Right cardiac atrium (tissue), 5 donors: ENCODE results near the gene METTL15. TPM values are rescaled to one million over a fixed set of nuclear protein-coding genes. Genes with fewer than 3 reads are reported as not detected.
"Not testable (repeated sequence)": the region's sequence is repeated elsewhere in the genome, so short reads cannot be mapped to it uniquely, and the experiment has no call there.

Experiments
- ATAC-seq, 2 donors: fragments of 200-7000 bp; cut with Tn5 transposase; one replicate each; pipeline versions ENCODE4 v1.8.0 to v1.9.1; 2020; ENCODE audit warnings: moderate library complexity in 2 of 2, mild to moderate bottlenecking in 1 of 2
- DNase-seq, 3 donors: peaks; one replicate each; pipeline ENCODE4 v3.0.0-alpha.2; 2020
- H3K27ac ChIP-seq: one replicate; pipeline ENCODE4 v1.5.1; 2013; ENCODE audit warnings: mild to moderate bottlenecking, low read length, control low read depth, moderate library complexity
- H3K27me3 ChIP-seq: one replicate; pipeline ENCODE4 v1.6.1; 2013; ENCODE audit not compliant: control insufficient read depth, insufficient read depth
- H3K4me1 ChIP-seq: one replicate; pipeline ENCODE4 v1.6.1; 2013; ENCODE audit warnings: low read length; ENCODE audit not compliant: control insufficient read depth, insufficient read depth
- H3K4me3 ChIP-seq: one replicate; pipeline ENCODE4 v1.5.1; 2013; ENCODE audit warnings: low read length, control low read depth
- H3K9me3 ChIP-seq: one replicate; pipeline ENCODE4 v1.6.1; 2013; ENCODE audit warnings: low read length; ENCODE audit not compliant: control insufficient read depth
- WGBS: extraction: QIAGEN DNeasy Blood & Tissue Kit; methylation state at CpG from one replicate; pipeline ENCODE4 v1.1.7; 2013; 5-methylcytosine and 5-hydroxymethylcytosine counted together
- intact Hi-C, 4 donors: fragments of 100-400 bp; cut with DNase I; formaldehyde crosslinking; loops; one replicate each; pipeline versions ENCODE4 v1.11.0 to v1.14.0; 2022 to 2023
- polyA plus RNA-seq: library from polyadenylated mRNA; stranded (reverse); fragments of 200-250 nt; gene quantifications from one replicate; pipeline ENCODE4 v1.2.3, GENCODE V29; 2013
- total RNA-seq, 4 donors: library from RNA; stranded (reverse); fragmentation: NEBNext Ultra II Directional; extraction: Animal tissue kit (Norgen Biotek cat#: 25700); gene quantifications; one replicate each; pipeline ENCODE4 v1.2.1, GENCODE V29; 2021
- donor health status: healthy with polysubstance abuse.
- donor health status: DM: no; HTN: yes; CAD: no.
- donor health status: DM: no; HTN: no; CAD: no.
- donor health status: DM: no; HTN: yes; CAD: no; lungs with severe emphysema.
- donor health status: DM: yes; HTN: yes; CAD: no.

Gene METTL15
- total and polyA plus RNA-seq, 5 donors: 4.8 to 10.2 (median 8.8) TPM

DNA sequence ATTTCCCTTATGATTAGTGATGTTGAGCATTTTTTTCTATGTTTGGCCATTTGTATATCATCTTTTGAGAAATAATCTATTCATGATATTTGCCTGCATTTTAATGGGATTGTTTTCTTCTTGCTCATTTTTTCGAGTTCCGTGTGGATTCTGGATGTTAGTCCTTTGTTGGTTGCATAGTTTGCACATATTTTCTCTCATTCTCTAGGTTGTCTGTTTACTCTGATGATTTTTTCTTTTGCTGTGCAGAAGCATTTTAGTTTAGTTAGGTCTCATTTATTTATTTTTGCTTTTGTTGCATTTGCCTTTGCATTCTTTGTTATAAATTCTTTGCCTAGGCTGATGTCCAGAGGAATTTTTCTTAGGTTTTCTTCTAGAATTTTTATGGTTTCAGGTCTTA lies 87.3 kb downstream of the METTL15 start:
- no peaks in the 10 kb centered on the region for H3K9me3 ChIP-seq
- no peak overlapping the region for H3K4me3 ChIP-seq
- no peak overlapping the region for H3K27ac ChIP-seq
- H3K27me3 ChIP-seq: no peaks in the 10 kb centered on the region
- no peaks in the 10 kb centered on the region for H3K4me1 ChIP-seq
- 78% methylated on average over 2 of the region's 2 CpGs for WGBS
- no peak for DNase-seq
- ATAC-seq: no peak
- intact Hi-C loops: no loop called here

DNA sequence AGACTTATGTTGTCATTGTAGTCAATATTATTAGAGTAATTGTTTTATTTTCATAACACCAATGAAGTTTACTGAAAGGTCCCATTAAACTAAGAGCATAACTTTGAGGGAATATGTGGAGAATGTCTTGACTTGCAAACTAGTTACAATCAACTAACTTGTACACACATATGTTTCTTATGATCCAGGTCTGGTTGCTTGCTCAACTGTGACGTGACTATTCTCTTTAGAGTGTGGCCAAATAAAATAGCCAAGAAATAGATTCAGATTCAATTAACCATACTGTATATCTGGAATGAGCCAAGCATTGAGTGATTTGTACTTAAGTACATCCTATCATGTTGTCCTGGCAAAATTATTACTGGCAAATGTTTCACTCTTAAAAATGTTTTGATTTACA lies 101.7 kb downstream of the METTL15 start:
- DNase-seq (no peak), ATAC-seq (no peak)
- 84% methylated on average over 1 of the region's 1 CpG for WGBS
- H3K9me3 ChIP-seq: no peaks in the 10 kb centered on the region
- H3K27ac ChIP-seq: no peak overlapping the region
- no peak overlapping the region for H3K4me3 ChIP-seq
- intact Hi-C loops: no loop called here
- no peaks in the 10 kb centered on the region for H3K27me3 ChIP-seq
- H3K4me1 ChIP-seq: no peaks in the 10 kb centered on the region

- H3K27me3 ChIP-seq, H3K27ac ChIP-seq, H3K4me3 ChIP-seq, H3K4me1 ChIP-seq, H3K9me3 ChIP-seq, intact Hi-C loops, ATAC-seq: not testable (repeated sequence)
- 95% methylated on average over 9 of the region's 9 CpGs for WGBS
- DNase-seq: peak in 1 of 3 donors; percentile 21
These were observed 113.9 kb downstream of the METTL15 start for GRCh38 chr11:28222063-28222462.

DNA sequence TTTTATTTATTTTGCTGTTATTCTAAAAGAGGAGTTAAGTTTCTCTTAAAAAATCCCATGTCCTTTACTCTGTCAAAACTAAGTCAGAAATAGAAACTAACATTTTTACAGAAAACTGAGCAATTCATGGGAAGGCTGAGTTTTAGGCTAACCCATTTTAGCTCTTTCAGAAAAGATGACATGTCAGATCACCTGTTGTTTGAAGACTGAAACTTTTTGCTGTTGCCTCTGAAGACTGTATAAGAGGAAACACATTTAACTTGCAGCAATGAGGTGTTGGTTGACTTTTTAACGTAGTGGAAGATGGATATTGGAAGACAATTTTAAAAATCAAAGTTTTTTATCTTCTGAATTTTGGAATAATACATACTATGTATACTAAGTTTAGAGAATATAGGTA lies 115.4 kb downstream of the METTL15 start:
- no peak for DNase-seq
- Histone ChIP-seq H3K27me3 (no peaks in the 10 kb centered on the region), H3K4me3 (no peak overlapping the region), H3K4me1 (no peaks in the 10 kb centered on the region), H3K9me3 (no peaks in the 10 kb centered on the region), H3K27ac (no peak overlapping the region)
- WGBS: 85% methylated on average over 1 of the region's 1 CpG
- intact Hi-C loops: no loop called here
- no peak for ATAC-seq

DNA sequence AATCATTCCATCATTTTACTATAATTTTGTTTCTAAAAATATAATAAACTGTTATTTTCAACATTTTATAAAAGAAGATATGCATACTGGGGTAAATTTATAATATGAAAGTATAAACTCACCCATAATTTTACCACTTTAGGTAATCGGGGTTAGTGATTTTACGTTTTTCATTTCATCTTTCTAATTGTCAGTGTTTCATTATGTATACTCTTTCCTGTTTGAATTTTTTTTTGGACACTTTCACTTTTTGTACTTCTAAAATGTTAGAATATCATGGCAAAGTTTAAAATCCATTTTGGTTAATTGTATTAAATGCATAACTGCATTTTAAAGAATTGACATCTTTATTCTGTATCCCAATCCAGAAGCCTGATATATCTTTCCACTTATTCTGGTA lies 115.8 kb downstream of the METTL15 start:
- Histone ChIP-seq H3K9me3 (no peaks in the 10 kb centered on the region), H3K27me3 (no peaks in the 10 kb centered on the region), H3K4me3 (no peak overlapping the region), H3K4me1 (no peaks in the 10 kb centered on the region), H3K27ac (no peak overlapping the region)
- WGBS: 93% methylated on average over 2 of the region's 2 CpGs
- DNase-seq (no peak), ATAC-seq (no peak)
- intact Hi-C loops: no loop called here

DNA sequence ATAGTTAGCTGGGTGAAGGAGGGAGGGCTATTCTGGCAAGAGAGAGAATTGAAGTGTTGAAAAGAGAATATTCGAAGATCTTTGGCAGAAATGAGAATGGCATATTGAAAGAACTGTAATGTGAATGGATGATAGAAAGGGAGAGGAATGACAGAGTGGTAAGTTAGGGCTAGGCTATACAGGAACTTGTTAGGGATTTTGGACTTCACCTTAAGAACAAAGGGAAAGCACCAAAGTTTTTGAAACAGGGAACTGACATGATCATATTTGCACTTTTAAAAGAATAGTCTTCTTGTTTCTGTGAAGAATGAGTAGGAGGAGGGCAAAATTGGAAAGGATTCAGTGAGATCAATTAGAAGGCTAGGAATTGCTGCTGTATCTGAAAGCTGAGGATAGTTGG lies 119.3 kb downstream of the METTL15 start:
- Histone ChIP-seq H3K27me3 (no peaks in the 10 kb centered on the region), H3K27ac (no peak overlapping the region), H3K9me3 (no peaks in the 10 kb centered on the region), H3K4me1 (no peaks in the 10 kb centered on the region), H3K4me3 (no peak overlapping the region)
- 80% methylated on average over 1 of the region's 1 CpG for WGBS
- DNase-seq (no peak), ATAC-seq (no peak)
- intact Hi-C loops: no loop called here

- no peak for ATAC-seq
- Histone ChIP-seq H3K4me1 (no peaks in the 10 kb centered on the region), H3K4me3 (no peak overlapping the region), H3K27me3 (no peaks in the 10 kb centered on the region), H3K27ac (no peak overlapping the region), H3K9me3 (no peaks in the 10 kb centered on the region)
- intact Hi-C loops: no loop called here
- no peak for DNase-seq
These were observed 120.2 kb downstream of the METTL15 start for GRCh38 chr11:28228196-28228895.

GRCh38 chr11:28231475-28231874 lies 123.3 kb downstream of the METTL15 start:
- no peaks in the 10 kb centered on the region for H3K4me1 ChIP-seq
- H3K4me3 ChIP-seq: no peak overlapping the region
- H3K27me3 ChIP-seq: no peaks in the 10 kb centered on the region
- H3K27ac ChIP-seq: no peak overlapping the region
- H3K9me3 ChIP-seq: no peaks in the 10 kb centered on the region
- intact Hi-C loops: no loop called here
- DNase-seq: no peak
- 95% methylated on average over 2 of the region's 2 CpGs for WGBS
- no peak for ATAC-seq

GRCh38 chr11:28232649-28233048 lies 124.5 kb downstream of the METTL15 start:
- H3K4me3 ChIP-seq: no peak overlapping the region
- H3K27ac ChIP-seq: no peak overlapping the region
- no peaks in the 10 kb centered on the region for H3K4me1 ChIP-seq
- no peaks in the 10 kb centered on the region for H3K9me3 ChIP-seq
- intact Hi-C loops: no loop called here
- WGBS: 59% methylated on average over 4 of the region's 4 CpGs
- H3K27me3 ChIP-seq: no peaks in the 10 kb centered on the region
- ATAC-seq (no peak), DNase-seq (no peak)

GRCh38 chr11:28241760-28242159 lies 133.6 kb downstream of the METTL15 start:
- H3K27me3 ChIP-seq: no peaks in the 10 kb centered on the region
- no peaks in the 10 kb centered on the region for H3K9me3 ChIP-seq
- ATAC-seq: no peak
- DNase-seq: no peak
- H3K27ac ChIP-seq: no peak overlapping the region
- no peak overlapping the region for H3K4me3 ChIP-seq
- intact Hi-C loops: no loop called here
- no peaks in the 10 kb centered on the region for H3K4me1 ChIP-seq

DNA sequence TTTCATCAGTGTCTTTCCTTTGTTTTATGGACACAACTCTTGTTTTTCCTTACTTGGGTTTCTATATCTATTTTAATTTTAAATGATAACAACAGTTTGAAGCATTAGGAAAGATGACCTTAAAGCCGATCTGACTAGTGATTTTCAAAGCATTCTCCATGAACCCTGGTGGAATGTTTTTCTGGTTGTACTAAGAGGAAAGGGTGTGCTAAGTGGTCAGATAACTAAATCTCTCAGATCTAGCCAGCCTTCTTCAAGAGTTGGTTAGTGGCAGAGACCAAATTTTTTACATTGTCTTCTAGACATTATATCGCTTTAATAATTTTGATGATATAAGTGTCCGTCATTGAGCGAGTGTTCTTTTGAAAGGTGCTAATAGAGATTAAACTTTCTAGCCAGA lies 134.4 kb downstream of the METTL15 start:
- H3K27me3 ChIP-seq: no peaks in the 10 kb centered on the region
- WGBS: 71% methylated on average over 4 of the region's 4 CpGs
- H3K4me1 ChIP-seq: no peaks in the 10 kb centered on the region
- intact Hi-C loops: no loop called here
- H3K4me3 ChIP-seq: no peak overlapping the region
- DNase-seq (no peak), ATAC-seq (no peak)
- no peak overlapping the region for H3K27ac ChIP-seq
- no peaks in the 10 kb centered on the region for H3K9me3 ChIP-seq

GRCh38 chr11:28243061-28243460 lies 134.9 kb downstream of the METTL15 start:
- DNase-seq: no peak
- Histone ChIP-seq H3K4me1 (no peaks in the 10 kb centered on the region), H3K4me3 (no peak overlapping the region), H3K27ac (no peak overlapping the region), H3K27me3 (no peaks in the 10 kb centered on the region), H3K9me3 (no peaks in the 10 kb centered on the region)
- ATAC-seq: no peak
- intact Hi-C loops: no loop called here
- WGBS: 62% methylated on average over 2 of the region's 2 CpGs
